Stomach (tissue), 4 donors: ENCODE data around the gene PITPNC1.

Source experiments
- CTCF ChIP-seq, 7 experiments: fragments of 450-650 bp in 4 of 7; fragments of 200-600 bp in 3 of 7; sonication (generic) in 3 of 7; IDR thresholded peaks; one replicate each; pipeline ENCODE4 v1.5.1; 2016 to 2019; ENCODE audit warnings: antibody characterized with exemption in 7 of 7, control low read depth in 2 of 7, mild to moderate bottlenecking in 1 of 7
- EP300 ChIP-seq: sonication (generic); formaldehyde crosslinking; IDR thresholded peaks from one replicate; pipeline ENCODE4 v1.6.1; 2017; ENCODE audit warnings: antibody characterized with exemption

- TF ChIP-seq CTCF (IDR thresholded peaks at IDR 0.05), result no peak
- no peak for TF ChIP-seq EP300
Observed at GRCh38 chr17:67554634-67555033, 177.6 kb downstream of the PITPNC1 start.
